Gastrocnemius medialis (tissue), 4 donors: ENCODE measurements around the gene LHFPL6.

ENCODE experiments used
- POLR2A ChIP-seq, 2 donors: fragments of 450-650 bp; IDR thresholded peaks; one replicate each; pipeline ENCODE4 v1.6.1; 2017; ENCODE audit warnings: antibody characterized with exemption in 2 of 2, mild to moderate bottlenecking in 2 of 2, moderate library complexity in 2 of 2
- TF ChIP-seq, protein P1 (sequence below), 5 experiments: fragments of 450-650 bp in 3 of 5; fragments of 200-600 bp in 2 of 5; sonication (generic) in 2 of 5; IDR thresholded peaks in 4 of 5; conservative IDR thresholded peaks in 1 of 5; 1 replicate in 4 of 5; 2 replicates in 1 of 5; pipeline ENCODE4 v1.5.1; 2016 to 2019; ENCODE audit warnings: antibody characterized with exemption in 5 of 5, mild to moderate bottlenecking in 3 of 5, moderate library complexity in 3 of 5

DNA sequence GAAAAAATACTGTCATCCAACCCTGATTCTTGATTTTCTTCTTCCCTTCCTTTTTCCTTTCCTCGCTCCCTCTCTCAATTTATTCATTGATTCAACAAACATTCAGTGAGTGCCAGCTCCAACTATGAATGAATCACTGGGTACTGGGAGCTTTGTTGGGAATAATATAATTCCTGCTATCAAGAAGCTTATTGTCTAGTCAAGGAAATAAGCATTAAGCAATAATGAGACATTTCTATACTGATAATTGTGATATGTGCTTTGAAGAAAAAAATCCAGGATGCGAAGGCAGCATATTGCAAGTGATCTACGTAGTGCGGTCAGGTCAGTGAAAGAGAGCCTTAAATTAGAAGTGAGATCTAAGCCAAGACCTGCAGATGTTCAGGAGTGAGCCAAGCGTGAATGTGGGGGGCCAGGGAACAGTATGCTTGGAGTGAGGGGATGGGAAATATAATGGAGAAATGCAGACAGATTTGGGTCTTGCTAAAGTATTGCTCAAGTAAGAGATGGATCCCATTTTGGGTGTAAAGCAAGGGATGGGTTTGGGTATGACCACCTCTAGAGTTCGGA is 253.5 kb downstream of the LHFPL6 start:
- TF ChIP-seq, protein P1, sequence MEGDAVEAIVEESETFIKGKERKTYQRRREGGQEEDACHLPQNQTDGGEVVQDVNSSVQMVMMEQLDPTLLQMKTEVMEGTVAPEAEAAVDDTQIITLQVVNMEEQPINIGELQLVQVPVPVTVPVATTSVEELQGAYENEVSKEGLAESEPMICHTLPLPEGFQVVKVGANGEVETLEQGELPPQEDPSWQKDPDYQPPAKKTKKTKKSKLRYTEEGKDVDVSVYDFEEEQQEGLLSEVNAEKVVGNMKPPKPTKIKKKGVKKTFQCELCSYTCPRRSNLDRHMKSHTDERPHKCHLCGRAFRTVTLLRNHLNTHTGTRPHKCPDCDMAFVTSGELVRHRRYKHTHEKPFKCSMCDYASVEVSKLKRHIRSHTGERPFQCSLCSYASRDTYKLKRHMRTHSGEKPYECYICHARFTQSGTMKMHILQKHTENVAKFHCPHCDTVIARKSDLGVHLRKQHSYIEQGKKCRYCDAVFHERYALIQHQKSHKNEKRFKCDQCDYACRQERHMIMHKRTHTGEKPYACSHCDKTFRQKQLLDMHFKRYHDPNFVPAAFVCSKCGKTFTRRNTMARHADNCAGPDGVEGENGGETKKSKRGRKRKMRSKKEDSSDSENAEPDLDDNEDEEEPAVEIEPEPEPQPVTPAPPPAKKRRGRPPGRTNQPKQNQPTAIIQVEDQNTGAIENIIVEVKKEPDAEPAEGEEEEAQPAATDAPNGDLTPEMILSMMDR (IDR thresholded peaks at IDR 0.05 in 4 of 5, conservative IDR thresholded peaks at IDR 0.05 in 1 of 5) = no peak
- no peak for TF ChIP-seq POLR2A (IDR thresholded peaks at IDR 0.05)
